Motor neuron (in vitro differentiated cells): ENCODE measurements around the gene ABHD18. TPM values are rescaled to one million over a fixed set of nuclear protein-coding genes. Genes with fewer than 3 reads are reported as not detected.
"Not testable (repeated sequence)": the region's sequence is repeated elsewhere in the genome, so short reads cannot be mapped to it uniquely, and the experiment has no call there.

Experiments
- ATAC-seq, 8 experiments: fragments of 200-7000 bp; cut with Tn5 transposase; replicated peaks in 6 of 8; 2 replicates each; pipeline ENCODE4 v1.8.0; 2021; ENCODE audit warnings: mild to moderate bottlenecking in 8 of 8, moderate library complexity in 8 of 8
- H3K27ac ChIP-seq, 2 donors: fragments of 250-450 bp; sonication (Bioruptor Pico); 2 replicates each; pipeline ENCODE4 v1.9.0; 2021; ENCODE audit warnings: antibody characterized with exemption in 2 of 2, mild to moderate bottlenecking in 2 of 2, moderate library complexity in 1 of 2
- H3K4me1 ChIP-seq, 2 donors: fragments of 250-450 bp; sonication (Bioruptor Pico); replicated peaks in 1 of 2; 2 replicates each; pipeline ENCODE4 v1.6.1; 2021; ENCODE audit warnings: antibody characterized with exemption in 2 of 2, mild to moderate bottlenecking in 2 of 2, moderate library complexity in 1 of 2
- H3K4me3 ChIP-seq, 5 donors: fragments of 250-450 bp; sonication (Bioruptor Pico); 2 replicates each; pipeline ENCODE4 v1.9.0; 2021; ENCODE audit warnings: antibody characterized with exemption in 5 of 5, mild to moderate bottlenecking in 5 of 5, moderate library complexity in 4 of 5
- WGBS, 10 experiments: fragments of 450-650 bp; shearing (Covaris generic); methylation state at CpG; one replicate each; pipeline ENCODE4 v1.0.0; 2022; 5-methylcytosine and 5-hydroxymethylcytosine counted together
- in situ Hi-C, 9 experiments: fragments of 400-800 bp; cut with MboI; loops; one replicate each; pipeline ENCODE4 v1.15.0; 2021; ENCODE audit warnings: low sequenced_read_pairs in 9 of 9, low pct_unique_long_range_greater_than_20kb in 2 of 9; ENCODE audit not compliant: unreplicated experiment in 9 of 9
- total RNA-seq, 8 experiments: library from RNA; unstranded; fragments of 300-600 nt; gene quantifications; 2 replicates each; pipeline versions ENCODE4 v1.2.3 to v1.2.4, GENCODE V29; 2022

Gene ABHD18
- 10 to 100 TPM in 1 of 8 experiments, 1 to 10 TPM in 7; 4.6 to 15.6 (median 7.5) TPM for total RNA-seq

DNA sequence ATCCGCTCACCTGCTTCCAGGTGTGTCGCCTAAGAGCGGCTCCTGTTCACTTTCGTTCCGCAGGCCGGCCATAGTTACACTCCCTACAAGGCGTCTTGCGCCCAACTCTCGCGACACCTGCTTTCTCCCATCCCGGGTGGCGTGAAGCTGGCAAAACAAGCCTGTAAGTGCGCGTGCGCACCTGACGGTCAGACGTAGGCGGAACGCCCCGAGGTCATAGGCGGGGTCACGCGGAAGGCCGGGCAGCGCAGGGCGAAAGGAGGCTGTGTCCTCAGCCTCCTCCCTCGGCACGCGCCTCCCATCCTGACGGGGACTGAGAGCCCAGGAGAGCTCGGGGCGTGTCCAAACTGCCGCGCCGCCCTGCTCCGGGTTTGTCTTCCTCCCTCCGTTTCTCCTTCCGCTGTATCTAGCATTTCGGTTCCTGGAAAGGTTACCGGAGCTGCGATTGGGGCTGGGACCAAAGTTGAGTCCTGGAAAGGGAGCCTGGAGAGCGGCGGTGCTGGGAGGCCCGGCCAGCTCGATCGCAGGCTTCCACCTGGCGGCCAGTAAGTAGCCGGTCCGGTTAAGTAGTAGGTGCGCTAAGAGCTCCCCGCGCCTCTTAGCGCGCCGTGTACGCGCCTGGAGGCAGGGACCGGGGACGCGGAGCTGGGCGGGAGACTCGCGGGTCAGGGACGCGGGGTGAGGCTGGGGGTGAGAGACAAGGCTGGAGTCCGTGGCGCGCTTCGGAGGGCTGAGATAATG is at the start of gene ABHD18, which contains the start of gene MFSD8:
ABHD18 (plus strand) TSS at position 345 of the 741 bp plus-strand sequence. CDS start 17,550 bp downstream, outside the sequence.
MFSD8 (minus strand) TSS at position 112 of the 741 bp plus-strand sequence; CDS start at position 72, 40 bp downstream.
- peak within 1 kb of the TSS; percentile 75 to 88 for H3K27ac ChIP-seq
- in situ Hi-C loops, result no loop called here

DNA sequence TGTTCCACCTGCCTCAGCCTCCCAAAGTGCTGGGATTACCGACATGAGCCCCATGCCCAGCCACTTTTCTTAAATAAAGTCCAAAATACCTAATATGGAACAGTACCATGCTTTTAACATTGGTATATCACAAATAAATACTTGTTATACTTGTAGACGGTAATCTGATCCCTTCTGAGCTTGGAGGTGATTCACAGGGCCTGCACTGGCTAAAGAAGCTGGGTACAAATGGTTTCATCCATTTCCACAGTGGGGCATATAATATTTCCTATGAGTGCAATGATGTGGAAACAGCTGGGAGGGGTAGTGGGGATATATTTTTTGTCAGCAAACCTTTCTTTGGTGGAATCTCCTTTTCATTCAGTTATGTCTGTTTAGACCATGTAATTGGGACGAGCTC is 48.7 kb upstream of the ABHD18 start:
- Histone ChIP-seq H3K27ac (no peak overlapping the region), H3K4me1 (no peaks in the 10 kb centered on the region), H3K4me3 (no peak overlapping the region)
- no peak for ATAC-seq
- in situ Hi-C loops, result no loop called here
- 79 to 100% (median 80%) methylated on average over 1 to 3 of the region's 3 CpGs; no CpG with 5 or more reads in 3 of the 10 experiments for WGBS, 10 experiments

More for the DNA sequence above, at the start of gene ABHD18, which contains the start of gene MFSD8:
- Histone ChIP-seq H3K4me3 (peak within 1 kb of the TSS; percentile 66 to 94 (median 74)), H3K4me1 (peaks cover 4 to 7% of the 10 kb centered on the region in 2 donors)
- peak; percentile 92 to 94 (median 93) for ATAC-seq
- WGBS, 10 experiments, result 0% methylated on average over 3 to 15 of the region's 69 CpGs; no CpG with 5 or more reads in 5 of the 10 experiments

DNA sequence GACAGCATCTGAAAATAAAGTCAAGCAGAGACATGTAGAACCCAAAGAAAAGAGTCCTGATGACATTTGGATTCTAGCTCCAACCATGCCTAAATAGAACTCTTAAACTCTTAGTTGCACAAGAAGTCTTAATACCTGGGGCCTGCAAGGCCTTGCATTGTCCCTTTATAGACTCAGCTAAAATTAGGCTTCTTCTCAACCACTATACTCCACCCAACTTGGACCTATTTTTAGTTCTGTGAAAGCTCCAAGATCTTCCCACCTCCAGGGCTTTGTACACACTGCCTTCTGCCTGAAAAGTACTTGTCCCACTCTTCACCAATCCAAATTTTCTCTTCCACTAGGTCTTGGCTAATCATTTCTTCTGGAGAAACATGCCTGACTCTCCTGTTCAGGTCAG is 48.1 kb upstream of the ABHD18 start:
- in situ Hi-C loops, result no loop called here
- ATAC-seq, result peak in 2 of 8 experiments; percentile 21 to 41
- no peaks in the 10 kb centered on the region for H3K4me1 ChIP-seq
- H3K4me3 ChIP-seq, result no peak overlapping the region
- H3K27ac ChIP-seq, result no peak overlapping the region

DNA sequence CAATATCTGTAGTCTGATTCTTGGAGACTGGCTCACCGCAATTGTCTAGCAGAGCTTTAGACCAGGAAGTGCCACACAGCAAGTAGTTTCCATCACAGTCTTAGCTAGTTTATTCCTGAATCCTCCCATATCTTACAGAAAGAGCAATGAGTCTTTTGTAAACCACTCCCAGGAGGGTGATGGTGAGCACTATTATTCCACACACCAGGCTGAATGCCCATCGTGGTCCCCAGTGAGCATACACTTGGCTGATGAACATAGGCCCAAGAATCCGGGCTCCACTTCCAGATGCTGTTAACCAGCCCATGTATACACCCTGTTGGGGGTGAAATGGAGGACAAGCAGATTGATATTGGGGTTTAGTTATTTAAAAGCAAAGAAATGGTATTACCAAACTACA is 44.7 kb upstream of the ABHD18 start:
- Histone ChIP-seq H3K4me1 (no peaks in the 10 kb centered on the region), H3K4me3 (no peak overlapping the region), H3K27ac (no peak overlapping the region)
- 90 to 100% (median 94%) methylated on average over 1 to 3 of the region's 3 CpGs; no CpG with 5 or more reads in 3 of the 10 experiments for WGBS, 10 experiments
- in situ Hi-C loops, result no loop called here
- no peak for ATAC-seq

DNA sequence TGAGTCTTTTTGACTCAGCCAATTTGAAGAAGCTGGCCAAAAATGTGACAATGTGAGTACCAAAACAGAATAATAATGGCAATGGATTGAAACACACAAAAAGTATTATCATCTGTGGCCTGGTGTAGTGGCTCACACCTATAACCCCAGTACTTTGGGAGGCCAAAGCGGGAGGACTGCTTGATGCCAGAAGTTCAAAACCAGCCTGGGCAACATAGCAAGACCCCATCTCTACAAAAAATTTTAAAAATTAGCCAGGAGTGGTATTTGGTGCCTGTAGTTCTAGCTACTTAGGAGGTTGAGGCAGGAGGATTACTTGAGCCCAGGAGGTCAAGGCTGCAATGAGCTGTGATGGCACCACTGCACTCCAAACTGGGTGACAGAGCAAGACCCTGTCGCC is 43.0 kb upstream of the ABHD18 start:
- H3K4me3 ChIP-seq, result no peak overlapping the region
- H3K4me1 ChIP-seq, result no peaks in the 10 kb centered on the region
- H3K27ac ChIP-seq, result no peak overlapping the region
- in situ Hi-C loops, result no loop called here
- no peak for ATAC-seq
- WGBS, 10 experiments, result 80 to 100% (median 98%) methylated on average over 1 to 2 of the region's 2 CpGs; no CpG with 5 or more reads in 2 of the 10 experiments

DNA sequence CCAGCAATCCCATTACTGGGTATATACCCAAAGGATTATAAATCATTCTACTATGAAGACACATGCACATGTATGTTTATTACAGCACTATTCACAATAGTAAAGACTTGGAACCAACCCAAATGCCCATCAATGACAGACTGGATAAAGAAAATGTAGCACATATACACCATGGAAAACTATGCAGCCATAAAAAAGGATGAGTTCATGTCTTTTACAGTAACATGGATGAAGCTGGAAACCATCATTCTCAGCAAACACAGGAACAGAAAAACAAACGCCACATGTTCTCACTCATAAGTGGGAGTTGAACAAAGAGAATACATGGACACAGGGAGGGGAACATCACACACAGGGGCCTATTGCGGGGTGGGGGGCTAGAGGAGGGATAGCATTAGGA is 39.5 kb upstream of the ABHD18 start:
- H3K4me3 ChIP-seq, H3K27ac ChIP-seq, H3K4me1 ChIP-seq, ATAC-seq, in situ Hi-C loops: not testable (repeated sequence)
- 80 to 100% methylated on average over 1 of the region's 2 CpGs; no CpG with 5 or more reads in 8 of the 10 experiments for WGBS, 10 experiments

DNA sequence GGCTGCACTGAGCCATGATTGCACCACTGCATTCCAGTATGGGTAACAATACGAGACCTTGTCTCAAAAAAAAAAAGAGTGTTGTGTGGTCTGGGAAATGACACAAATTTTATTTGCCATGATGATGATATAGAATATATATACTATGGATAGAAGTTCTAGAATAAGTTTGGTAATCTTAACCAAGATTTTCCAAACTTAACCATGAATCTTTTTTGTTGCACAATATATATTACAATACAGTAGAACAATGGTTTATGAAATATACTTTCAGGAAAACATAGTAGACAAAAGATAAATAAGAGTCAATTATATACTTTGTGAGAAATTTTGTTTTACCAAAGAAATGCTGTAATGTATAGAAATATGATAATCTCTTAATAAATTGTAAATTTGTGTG is 35.0 kb upstream of the ABHD18 start:
- Histone ChIP-seq H3K4me1 (no peaks in the 10 kb centered on the region), H3K27ac (no peak overlapping the region), H3K4me3 (no peak overlapping the region)
- WGBS, 10 experiments, result 70 to 100% (median 95%) methylated on average over 1 of the region's 1 CpG; no CpG with 5 or more reads in 6 of the 10 experiments
- in situ Hi-C loops, result no loop called here
- ATAC-seq, result no peak

DNA sequence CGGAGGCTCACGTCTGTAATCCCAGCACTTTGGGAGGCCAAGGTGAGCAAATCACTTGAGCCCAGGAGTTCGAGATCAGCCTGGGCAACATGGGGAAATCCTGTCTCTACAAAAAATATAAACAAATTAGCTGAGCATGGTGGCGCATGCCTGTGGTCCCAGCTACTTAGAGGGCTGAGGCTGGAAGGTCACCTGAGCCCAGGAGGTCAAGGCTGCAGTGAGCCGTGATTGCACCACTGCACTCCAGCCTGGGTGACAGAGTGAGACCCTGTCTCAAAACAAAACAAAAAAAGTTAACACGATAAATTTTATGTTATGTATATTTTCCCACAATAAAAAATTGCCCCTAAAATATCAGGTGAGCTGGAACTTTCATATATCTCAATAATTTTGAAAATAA is 33.4 kb upstream of the ABHD18 start:
- H3K27ac ChIP-seq, H3K4me3 ChIP-seq, ATAC-seq, in situ Hi-C loops, H3K4me1 ChIP-seq: not testable (repeated sequence)
- 50 to 100% (median 95%) methylated on average over 1 to 6 of the region's 6 CpGs; no CpG with 5 or more reads in 1 of the 10 experiments for WGBS, 10 experiments

DNA sequence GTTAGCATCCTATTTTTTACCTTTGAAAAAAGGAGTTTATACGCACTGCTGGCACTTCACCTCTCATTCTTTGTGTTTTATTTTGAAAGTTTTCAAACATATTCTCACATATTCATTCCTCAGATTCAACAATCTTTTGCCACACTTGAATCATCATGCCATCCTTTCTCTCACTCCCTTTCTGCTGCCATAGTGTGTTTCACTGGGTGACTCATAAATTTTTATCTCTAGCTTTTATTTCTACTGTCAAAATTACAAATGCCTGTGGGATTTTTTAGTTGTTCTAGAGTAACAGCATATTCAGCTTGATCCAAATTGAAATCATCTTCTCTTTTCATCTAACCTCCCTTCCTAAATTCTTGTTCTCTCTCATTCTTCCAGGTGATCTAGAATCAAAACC is 28.2 kb upstream of the ABHD18 start:
- Histone ChIP-seq H3K27ac (no peak overlapping the region), H3K4me3 (no peak overlapping the region), H3K4me1 (no peaks in the 10 kb centered on the region)
- ATAC-seq, result no peak
- WGBS, 10 experiments, result 75 to 100% (median 100%) methylated on average over 1 of the region's 1 CpG
- in situ Hi-C loops, result no loop called here

DNA sequence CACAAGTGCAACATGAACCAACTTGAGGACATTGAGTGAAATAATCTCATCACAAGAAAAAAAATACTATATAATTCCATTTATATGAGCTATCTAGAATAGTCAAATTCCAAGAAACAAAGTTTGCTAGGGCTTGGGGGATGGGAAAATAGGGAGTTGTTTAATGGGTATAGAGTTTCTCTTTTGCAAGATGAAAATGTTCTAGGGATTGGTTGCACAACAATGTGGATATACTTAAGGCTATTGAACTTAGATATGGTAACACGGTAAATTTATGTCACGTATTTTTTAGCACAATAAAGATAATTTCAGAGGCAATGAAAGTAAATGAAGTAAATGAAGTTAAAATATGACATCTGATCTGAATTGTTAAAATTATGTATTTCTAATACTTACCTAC is 8.1 kb upstream of the ABHD18 start:
- in situ Hi-C loops, result no loop called here
- no peak for ATAC-seq

DNA sequence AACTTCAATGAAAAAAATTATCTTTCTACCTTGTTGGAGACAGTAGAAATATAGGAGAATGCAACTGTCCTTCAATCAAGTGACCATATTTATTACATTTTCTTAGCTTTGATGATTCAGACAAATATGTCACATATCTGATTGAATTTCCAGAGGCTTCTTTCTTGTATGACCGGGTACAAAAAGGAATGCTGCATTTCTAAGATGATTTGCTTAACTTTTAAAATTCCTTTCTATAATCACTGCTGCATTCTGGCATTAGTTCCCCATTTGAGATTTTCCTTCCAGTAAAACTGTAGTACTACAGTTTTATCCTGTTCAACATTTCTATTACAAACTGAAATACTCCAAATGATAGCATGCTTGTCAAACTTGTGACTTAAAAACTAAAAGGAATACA is 5.4 kb upstream of the ABHD18 start:
- Histone ChIP-seq H3K4me1 (peaks cover 0 to 4% of the 10 kb centered on the region in 2 donors), H3K27ac (no peak overlapping the region), H3K4me3 (no peak overlapping the region)
- in situ Hi-C loops, result no loop called here
- WGBS, 10 experiments, result 8 to 100% (median 81%) methylated on average over 1 of the region's 1 CpG; no CpG with 5 or more reads in 1 of the 10 experiments
- ATAC-seq, result no peak

More for the DNA sequence above, 8.1 kb upstream of the ABHD18 start:
- Histone ChIP-seq H3K4me3 (no peak overlapping the region), H3K4me1 (no peaks in the 10 kb centered on the region), H3K27ac (no peak overlapping the region)
- 94 to 100% (median 100%) methylated on average over 1 to 2 of the region's 2 CpGs; no CpG with 5 or more reads in 1 of the 10 experiments for WGBS, 10 experiments

DNA sequence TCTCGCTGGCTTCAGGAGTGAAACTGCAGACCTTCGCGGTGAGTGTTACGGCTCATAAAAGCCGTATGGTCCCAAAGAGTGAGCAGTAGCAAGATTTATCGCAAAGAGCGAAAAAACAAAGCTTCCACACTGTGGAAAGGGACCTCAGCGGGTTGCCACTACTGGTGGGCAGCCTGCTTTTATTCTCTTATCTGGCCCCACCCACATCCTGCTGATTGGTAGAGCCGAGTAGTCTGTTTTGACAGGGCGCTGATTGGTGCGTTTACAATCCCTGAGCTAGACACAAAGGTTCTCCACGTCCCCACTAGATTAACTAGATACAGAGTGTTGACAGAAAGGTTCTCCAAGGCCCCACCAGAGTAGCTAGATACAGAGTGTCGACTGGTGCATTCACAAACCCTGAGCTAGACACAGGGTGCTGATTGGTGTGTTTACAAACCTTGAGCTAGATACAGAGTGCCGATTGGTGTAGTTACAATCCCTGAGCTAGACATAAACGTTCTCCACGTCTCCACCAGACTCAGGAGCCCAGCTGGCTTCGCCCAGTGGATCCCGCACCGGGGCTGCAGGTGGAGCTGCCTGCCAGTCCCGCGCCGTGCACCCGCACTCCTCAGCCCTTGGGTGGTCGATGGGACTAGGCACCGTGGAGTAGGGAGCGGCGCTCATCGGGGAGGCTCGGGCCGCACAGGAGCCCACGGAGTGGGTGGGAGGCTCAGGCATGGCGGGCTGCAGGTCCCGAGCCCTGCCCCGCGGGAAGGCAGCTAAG is 1.4 kb upstream of the ABHD18 start:
- Histone ChIP-seq H3K4me3 (peak overlapping the region; percentile 66 to 94 (median 74)), H3K27ac (peak overlapping the region; percentile 72 to 88)
- 88 to 100% (median 98%) methylated on average over 1 to 6 of the region's 35 CpGs; no CpG with 5 or more reads in 4 of the 10 experiments for WGBS, 10 experiments
- in situ Hi-C loops, H3K4me1 ChIP-seq, ATAC-seq: not testable (repeated sequence)

DNA sequence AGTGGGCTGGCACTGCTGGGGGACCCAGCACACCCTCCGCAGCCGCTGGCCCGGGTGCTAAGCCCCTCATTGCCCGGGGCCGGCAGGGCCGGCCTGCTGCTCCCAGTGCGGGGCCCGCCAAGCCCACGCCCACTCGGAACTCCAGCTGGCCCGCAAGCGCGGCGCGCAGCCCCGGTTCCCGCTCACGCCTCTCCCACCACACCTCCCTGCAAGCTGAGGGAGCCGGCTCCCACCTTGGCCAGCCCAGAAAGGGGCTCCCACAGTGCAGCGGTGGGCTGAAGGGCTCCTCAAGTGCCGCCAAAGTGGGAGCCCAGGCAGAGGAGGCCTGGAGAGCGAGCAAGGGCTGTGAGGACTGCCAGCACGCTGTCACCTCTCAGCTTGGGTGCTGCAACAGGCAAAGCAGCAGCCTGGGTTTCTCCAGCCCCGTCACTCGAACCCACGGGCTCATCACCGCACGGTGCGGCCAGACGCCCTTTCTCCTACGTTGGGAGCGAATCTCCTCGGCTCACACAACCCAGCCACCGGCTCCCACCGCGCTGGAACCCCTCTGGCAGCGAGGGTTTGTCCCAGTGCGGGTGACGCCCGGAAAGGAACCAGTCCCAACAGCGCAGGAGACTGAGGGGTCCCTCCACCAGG is 662 bp upstream of the ABHD18 start:
- H3K27ac ChIP-seq, result peak overlapping the region; percentile 72 to 88
- H3K4me3 ChIP-seq, result peak overlapping the region; percentile 66 to 94 (median 74)
- WGBS, 10 experiments, result 0% methylated on average over 2 of the region's 41 CpGs; no CpG with 5 or more reads in 9 of the 10 experiments
- peak; percentile 40 to 55 (median 49) for ATAC-seq
- in situ Hi-C loops, H3K4me1 ChIP-seq: not testable (repeated sequence)
